ENCODE results near the gene ADAMTS7.
"Not testable (repeated sequence)": the region's sequence is repeated elsewhere in the genome, so short reads cannot be mapped to it uniquely, and the experiment has no call there.

The ADAMTS7 gene

DNA sequence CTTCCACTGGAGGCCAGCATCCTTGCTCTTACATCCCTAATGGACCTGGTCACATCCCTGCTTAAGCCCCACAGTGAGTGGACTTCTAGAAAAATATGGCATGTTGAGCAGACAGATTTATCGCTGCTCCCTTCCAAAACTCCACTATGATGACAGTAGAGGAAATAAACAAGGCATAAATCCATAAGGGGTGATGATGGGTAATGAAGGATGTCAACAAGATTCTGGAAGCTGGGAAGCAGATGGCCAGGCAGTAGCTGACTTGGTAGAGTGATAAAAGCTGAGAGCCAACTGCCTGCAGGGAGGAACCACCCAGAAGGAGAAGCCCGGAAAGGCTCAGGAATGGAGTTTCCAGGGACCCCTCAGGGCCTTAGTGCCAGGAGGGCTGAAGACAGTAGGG lies 28.9 kb downstream of the ADAMTS7 start:
- not testable (repeated sequence) for DNase-seq (ENCODE audit: low read depth in 3 of 3)

DNA sequence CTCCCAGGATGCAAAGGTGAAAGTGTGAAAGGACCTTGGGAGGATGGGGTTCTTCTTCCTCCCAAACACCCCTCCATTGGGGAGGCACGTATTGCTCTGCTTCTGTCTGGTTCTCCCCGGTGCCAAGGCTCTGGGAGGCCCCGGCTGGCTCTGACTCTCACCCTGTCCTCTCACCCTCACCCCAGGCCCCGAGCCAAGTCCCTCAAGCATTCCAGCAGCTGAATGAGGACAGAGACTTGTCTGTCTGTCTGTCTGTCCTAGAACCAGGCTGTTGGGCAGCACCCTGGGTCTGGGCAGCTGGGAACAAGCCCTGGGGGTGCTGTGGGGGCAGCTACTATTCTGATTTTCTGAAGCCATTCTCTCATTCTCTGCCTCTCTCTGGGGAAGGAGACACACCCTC lies 29.9 kb downstream of the ADAMTS7 start:
- not testable (repeated sequence) for DNase-seq (ENCODE audit: low read depth in 3 of 3)

DNA sequence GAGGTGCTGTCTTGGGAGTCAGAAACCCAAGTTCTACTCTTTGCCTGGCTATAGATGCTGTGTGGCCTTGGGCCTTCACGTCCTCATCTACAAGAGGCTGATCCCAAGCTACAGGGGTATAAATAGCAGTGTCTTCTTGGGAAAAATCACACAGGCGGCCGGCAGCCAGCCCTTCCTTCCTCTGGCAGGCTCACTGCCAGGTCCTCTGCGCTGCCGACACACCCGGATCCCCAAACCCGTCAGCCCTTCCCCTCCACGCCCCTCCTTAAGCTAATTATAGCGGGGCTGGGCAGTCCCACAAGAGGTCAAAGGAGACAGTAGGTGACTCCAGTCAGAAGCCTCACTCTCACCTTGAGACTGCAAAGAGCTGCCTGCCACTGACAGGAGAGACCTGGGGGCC lies 31.3 kb downstream of the ADAMTS7 start:
- not testable (repeated sequence) for DNase-seq (ENCODE audit: low read depth in 3 of 3)

DNA sequence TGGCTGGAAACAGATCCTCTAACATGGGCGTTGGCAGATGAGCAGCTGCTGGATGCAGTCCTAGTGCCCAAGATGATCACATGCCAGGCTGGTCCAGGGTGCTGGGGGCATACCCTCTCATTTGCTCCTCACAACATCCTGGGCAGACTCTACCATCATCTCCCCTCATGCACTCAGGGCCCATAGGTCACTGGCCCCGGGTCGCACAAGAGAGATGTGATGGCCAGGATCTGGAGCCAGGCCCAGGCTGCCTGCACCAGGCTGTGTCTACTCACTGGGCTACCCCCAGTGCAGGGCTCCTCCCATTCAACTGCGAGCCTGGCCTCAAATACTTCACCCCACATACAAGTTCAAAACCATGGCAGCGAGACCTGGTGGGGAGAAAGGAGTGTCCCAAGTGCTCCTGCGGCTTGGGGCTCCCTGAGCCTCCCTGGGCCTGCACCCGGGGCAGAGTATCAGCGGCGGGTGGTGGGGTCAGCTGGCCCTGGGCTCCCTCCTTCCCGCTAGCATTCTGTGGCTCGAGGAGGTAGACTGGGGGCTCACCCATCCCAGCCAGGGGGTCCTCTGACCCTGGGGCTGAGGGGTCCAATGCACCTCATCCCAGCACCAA lies 32.0 kb downstream of the ADAMTS7 start:
- not testable (repeated sequence) for DNase-seq (ENCODE audit: low read depth in 3 of 3)

DNA sequence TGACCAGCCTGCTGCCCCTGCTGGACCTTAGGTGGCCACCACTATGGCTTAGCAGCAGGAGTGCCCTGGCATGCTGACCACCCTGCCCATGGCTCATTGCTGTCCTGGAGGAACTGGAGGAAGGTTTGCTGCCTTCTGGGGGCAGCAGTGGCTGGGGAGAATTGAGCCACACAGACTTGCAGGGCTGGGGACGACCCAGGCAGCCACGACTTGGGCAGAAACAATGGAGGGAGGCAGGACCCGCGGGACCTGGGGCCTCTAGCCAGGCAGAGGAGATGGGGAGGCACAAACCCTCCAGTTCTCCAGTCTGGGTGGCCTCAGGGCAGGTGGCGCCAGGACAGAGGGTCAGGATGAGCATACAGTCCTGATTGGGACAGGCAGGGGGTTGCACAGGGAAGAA lies 32.8 kb downstream of the ADAMTS7 start:
- no peak for DNase-seq (ENCODE audit: low read depth in 3 of 3)

DNA sequence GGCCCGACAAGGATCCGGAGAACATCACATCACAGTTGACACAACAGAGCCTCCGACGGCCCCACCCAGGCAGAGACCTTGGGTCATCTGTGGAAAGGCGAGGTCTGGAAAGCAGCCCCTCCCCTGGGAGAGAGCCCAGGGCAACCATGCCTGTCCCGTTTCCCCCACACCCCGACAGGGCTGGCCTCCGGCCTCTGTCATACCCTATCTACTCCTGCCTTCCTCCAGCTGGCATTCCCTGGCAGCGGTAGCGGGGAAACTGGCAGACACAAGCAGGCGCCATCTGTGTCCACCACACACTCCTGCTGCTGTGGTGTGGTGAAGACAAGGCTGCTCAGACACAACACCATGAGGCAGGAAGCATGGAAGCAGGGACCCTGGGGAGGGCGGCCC lies 33.3 kb downstream of the ADAMTS7 start:
- not testable (repeated sequence) for DNase-seq (ENCODE audit: low read depth in 3 of 3)

DNA sequence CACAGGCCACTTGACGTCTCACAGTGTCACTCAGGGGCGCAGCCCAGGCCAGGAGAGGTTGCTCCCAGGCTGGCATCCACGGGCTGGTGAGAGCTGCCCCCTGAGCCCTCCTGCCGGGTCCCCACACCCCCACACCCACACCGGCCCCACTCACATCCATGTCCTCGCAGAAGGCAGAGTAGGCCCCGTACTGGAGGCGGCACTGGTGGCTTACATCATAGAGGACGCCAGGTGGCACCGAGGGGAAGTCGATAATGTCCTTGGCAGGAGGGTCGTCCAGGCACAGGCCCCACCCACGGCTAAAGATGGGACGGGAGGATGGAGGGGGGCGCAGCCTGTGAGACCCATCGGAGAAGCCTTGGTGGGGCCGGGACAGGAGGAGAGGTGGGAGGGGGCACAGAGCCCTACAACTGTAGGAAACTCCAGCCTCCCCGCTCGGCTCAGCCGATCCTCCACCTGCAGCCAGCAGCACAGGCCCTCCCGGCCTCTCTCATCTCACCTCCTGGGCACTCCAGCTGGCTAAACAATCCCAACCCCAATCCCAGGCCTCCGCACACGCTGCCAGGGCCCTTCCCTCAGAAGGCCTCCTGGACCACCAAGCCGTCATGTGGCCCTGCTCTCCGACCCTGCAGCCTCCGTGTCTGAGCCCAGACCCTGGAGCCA lies 33.8 kb downstream of the ADAMTS7 start:
- DNase-seq (ENCODE audit: low read depth in 3 of 3) = not testable (repeated sequence)

DNA sequence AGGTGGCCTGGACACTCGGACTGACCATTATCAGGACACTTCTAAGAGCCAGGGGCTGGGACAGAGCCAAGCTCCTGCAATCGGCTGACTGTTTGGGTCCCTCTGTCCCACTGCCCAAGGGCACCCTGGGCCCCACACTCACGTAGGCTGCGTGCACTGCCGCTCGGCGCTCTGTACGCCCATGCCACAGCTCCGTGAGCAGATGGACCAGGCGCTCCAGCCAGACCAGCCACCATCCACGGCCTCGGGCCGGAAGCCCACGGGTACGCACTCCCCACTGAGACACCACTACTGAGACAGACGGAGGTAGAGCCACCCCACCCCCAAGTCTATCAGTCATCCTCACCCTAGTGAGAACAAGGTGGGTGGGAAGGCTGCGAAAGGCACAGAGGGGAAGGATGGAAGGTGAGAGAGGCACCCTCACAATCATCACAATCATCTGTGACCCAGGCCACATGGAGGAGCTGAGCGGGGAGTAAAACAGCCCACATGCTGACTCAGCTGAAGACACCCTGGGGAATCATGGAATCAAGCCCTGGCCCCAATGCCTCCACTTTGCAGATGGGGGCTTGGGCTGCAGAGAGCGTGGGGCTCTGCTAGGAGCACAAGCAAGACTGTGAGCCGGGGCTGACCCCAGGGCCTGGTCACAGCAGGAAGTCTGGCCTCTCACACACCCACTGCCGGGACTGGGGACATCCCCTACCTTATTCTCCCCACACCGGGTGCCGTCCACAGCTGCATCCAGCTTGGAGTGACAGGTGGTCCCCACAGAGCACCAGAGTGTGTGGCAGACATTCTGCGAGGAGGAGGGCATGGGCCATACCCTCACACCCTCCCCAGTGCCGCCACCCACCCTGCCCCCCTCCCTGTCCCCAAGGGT lies 35.0 kb downstream of the ADAMTS7 start:
- DNase-seq (ENCODE audit: low read depth in 3 of 3) = not testable (repeated sequence)

DNA sequence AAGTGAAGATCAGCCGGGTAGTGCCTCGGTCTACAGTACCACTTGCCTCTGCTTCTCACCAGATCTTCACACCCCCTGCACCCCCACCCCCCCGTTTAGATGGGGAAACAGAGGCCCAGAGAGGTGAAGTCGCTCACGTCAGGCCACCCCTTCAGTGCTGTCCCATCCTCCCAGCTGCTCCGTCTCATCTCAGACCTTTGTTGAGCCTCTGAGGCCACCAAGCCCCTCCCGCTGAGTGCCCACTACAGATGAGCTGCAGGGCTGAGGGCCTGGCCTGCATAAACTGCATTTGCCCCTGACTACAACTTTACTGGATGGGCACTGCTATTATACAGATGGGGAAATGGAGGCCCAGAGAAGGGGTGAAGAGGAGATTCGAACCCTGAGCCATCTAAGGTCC lies 35.8 kb downstream of the ADAMTS7 start:
- DNase-seq (ENCODE audit: low read depth in 3 of 3) = no peak

DNA sequence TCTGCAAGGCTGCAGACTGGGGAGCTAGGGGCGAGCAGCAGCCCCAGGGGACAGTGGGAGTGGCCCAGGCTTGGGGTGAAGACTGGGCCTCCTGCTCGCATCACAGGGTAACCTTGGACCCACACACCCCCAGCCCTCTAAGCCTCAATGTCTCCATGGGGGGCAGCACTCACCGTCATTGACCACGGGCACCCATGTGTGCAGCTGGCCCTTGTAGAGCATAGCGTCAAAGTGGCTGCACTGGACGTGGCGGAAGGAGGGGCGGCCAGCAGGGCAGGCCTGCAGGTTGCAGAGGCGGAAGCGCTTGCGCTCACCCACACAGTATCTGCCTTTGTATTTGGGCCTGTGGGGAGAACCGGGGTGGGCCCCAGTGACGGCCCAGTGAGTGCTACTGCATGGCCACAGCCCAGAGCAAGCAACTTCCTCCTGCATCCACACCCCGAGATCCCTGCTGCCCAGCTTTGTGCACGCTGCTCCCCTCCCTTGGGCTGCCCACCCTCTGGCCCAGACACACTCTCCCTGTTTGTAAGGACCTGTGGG lies 36.7 kb downstream of the ADAMTS7 start:
- not testable (repeated sequence) for DNase-seq (ENCODE audit: low read depth in 3 of 3)

DNA sequence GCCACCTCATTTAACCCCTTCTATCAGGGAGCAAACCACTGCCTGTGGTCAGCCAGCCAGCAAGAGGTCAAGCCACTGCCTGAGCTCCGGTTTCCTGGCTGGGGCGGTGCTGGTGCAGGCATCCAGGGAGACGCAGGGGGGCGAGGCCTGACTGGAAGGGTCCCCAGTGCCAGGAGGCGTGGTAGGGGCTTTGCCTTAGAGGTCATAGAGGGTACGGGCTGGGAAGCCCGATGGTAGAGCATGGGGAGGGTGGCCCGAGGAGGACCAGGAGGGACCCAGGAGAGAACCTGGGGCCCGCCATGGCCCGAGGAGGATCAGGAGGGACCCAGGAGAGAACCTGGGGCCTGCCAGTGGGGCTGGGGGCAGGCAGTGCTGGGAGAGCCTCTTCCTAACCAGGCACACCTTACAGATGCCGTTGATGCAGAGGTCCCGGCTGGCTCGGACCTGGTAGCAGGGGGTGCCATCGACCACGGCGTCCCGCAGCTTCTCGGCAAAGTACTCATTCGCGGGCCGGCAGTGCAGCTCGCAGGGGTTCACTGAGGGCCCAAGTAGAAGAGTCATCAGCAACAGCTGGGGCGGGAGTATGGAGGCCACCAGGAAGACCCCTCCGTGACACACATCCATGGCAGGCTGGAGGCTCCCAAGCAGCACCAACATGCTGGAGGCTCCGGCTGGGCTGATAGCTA lies 37.4 kb downstream of the ADAMTS7 start:
- DNase-seq (ENCODE audit: low read depth in 3 of 3) = not testable (repeated sequence)

DNA sequence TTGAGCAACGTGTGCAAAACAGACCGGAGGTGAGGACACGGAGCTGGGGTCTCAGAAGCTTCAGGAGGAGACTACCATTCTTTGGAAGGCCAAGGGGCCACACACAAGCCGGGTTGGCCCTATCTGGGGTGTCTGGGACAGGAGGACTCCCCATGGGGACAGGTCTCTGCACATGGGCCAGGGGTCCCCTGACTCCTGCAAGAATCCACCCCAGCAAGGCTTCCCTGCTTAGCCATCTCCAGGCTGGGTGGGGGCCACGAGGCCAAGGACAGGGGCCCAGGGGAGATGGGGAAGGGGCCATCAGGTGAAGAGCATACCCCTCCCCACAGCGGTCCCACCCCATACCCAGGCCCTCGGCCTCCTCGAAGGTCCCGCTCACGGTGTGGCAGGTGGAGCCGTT lies 38.5 kb downstream of the ADAMTS7 start:
- DNase-seq (ENCODE audit: low read depth in 3 of 3) = no peak

DNA sequence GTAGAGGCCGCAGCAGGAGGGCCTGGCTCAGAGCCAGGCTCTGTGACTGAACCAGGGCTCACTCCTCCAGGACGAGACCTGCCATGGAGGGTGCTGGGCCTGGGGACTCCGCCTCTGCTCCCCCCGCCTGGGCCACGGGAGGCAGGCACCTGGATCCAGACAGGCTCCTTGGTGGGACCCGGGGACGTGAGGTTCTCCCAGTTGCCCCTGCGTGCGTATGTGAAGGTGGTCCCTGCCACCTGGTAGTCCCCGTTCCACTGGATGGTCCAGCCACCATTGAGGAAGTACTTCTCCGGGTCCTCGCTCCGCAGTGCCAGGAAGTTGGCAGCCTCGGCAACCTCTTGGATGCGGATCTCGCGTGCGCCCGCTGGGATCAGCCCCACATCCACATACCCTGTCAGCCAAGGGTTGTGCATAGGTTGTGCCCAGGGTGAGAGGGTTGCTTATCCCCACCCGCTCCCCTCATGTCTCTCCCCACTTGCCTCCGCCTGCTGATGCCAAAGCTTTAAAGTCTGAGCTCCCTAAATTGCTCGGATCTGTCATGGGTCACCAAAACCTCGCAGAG lies 39.7 kb downstream of the ADAMTS7 start:
- not testable (repeated sequence) for DNase-seq (ENCODE audit: low read depth in 3 of 3)

DNA sequence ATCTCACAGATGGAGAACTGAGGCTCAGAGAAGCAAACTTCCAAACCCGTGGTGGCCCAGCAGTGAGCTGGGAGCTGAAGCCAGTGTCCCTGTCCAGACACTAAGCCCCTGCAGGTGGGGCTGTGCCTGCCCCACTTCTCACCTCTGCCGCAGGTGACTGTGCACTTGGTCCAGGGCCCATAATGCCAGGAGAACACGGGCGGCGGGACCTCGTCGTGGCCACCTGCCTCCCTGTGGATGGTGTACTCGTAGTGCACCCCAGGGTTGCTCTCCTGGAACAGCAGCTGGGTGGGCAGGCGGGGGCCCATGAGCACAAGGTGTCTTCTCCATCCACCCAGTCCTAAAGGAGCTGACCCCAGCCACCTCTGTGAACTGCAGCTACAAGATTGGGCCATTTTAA lies 40.2 kb downstream of the ADAMTS7 start:
- not testable (repeated sequence) for DNase-seq (ENCODE audit: low read depth in 3 of 3)

DNA sequence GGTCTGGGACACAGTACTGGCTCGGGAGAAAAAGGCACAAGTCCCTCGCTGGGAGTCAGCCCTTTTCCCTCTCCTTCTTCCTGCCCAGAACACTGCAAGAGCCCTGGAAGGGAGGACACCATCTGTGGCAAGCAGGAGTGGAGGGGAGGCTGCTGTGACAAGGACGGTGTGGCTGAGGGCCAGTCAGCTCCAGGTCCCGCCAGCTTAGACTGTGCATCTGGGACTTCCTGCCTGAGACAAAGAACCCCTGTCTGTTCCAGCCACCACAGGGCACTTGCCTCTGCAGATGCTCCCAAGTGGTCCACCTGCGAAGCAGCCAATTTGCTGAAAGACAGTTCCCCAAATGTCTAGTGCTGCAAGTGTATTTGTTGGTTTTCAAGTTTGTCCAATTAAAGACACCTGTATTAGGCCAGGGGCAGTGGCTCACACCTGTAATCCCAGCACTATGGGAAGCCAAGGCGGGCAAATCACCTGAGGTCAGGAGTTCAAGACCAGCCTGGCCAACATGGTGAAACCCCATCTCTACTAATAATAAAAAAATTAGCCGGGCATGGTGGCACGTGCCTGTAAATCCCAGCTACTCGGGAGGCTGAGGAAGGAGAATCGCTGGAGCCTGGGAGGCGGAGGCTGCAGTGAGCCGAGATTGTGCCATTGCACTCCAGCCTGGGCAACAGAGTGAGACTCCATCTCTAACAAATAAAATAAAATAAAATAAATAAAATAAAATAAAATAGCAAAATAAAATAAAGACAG lies 41.6 kb downstream of the ADAMTS7 start:
- DNase-seq (ENCODE audit: low read depth in 3 of 3) = not testable (repeated sequence)

DNA sequence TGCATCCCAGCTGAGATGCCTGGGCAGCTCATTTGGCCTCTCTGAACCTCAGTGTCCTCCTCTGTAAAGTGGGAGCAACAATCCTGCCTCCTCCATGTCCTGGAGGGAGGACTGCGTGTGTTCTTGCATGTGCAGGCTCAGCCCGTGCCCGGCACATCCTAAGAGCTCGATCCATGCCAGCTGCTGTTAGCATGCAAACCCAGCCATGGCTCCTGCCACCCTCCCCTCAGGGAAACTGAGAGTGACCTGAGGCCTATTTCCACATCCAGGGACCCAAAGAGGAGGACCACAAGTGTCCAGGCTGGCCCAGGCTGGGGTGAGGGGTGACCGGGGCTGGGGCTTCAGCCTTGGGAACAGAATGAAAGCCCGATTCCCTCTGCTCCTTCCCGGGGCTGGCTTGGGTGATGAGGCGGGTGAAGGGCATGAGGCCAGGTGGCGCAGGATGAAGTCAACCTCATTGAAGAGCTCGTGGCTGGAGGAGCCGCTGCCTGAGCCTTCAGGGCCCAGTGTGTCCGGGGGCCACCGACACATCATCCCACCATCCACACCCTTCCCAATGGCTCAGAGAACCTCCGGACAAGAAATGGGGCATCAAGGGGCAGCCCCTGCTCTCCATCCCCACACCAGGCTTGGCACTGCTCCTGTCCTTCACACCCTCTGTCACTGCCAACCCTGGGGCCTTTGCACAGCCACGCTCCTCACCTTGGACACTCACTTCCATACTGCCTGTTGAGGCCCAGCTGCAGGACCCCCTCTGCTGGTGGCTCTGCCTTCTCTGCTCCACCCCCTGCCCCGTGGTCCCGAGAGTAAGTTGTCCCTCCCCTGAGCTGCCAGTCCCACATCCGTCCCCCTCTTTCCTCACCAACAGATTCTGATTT lies 42.5 kb downstream of the ADAMTS7 start:
- DNase-seq (ENCODE audit: low read depth in 3 of 3) = no peak

DNA sequence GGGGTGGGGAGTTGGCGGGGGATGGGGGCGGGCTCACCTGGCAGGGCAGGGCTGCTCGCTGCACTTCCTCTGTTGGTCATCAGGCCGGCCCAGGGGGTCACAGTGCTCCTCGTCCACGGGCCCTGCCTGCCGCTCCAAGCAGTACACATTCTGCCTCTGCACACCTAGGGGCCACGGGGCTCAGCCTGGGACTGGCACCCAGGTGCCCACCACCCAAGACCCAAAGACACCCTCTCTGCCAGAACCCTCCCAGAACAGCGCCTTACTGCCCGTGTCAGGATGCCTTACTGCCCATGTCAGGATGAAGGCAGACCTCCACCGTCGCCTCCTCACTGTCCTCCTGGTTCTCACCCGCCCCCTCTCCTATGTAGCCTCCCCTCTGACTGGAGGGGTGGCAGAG lies 43.2 kb downstream of the ADAMTS7 start:
- no peak for DNase-seq (ENCODE audit: low read depth in 3 of 3)

DNA sequence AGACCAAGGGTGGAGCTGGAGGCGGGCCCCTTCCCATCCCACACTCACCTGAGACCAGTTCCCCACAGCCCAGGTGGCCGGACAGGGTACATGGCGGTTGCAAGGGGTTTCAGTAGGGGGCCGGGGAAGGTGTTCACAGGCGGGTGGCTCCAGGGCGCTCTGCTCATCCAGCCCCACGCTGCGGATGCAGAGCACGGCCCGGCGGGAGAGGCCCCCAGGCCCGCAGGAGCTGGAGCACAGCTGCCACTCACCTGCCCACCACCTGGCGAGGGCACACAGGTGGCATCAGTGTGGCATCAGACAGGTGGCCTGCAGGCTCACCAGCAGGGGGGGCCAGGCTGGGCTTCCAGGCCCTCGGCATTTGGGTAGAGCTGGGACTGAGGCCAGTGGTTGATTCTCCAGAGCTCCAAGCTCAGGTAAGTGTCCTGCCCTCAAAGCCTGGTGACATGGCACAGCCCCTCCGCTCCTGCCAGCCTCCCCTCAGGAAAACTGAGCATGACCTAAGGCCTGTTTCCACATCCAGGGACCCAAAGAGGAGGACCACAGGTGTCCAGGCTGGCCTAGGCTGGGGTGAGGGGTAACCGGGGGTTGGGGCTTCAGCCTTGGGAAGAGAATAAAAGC lies 43.8 kb downstream of the ADAMTS7 start:
- no peak for DNase-seq (ENCODE audit: low read depth in 3 of 3)

DNA sequence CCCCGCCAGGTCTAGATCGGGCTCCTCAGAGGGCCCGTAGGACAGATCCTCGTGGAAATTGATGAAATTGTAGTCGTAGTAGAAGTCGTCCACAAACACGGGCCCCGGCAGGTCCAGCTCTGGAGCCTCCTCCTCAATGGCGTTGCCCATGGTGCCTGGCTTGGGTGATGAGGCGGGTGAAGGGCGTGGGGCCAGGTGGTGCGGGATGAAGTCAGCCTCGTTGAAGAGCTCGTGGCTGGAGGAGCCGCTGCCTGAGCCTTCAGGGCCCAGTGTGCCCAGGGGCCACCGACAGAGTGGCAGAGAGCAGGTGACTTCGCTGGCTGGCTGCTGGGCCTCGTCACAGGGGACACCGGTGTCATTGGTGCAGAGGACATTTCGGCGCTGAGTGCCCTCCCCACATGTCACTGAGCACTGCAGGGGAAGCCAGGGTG lies 44.6 kb downstream of the ADAMTS7 start:
- DNase-seq (ENCODE audit: low read depth in 3 of 3) = not testable (repeated sequence)
